ENCODE measurements around the gene CD81.

Gene CD81

GRCh38 chr11:2390091-2390724, 13.1 kb downstream of the CD81 start:
- no peak for DNase-seq (ENCODE audit: low spot score)

GRCh38 chr11:2390725-2391151, 13.6 kb downstream of the CD81 start:
- DNase-seq (ENCODE audit: low spot score): peak; percentile 93

- DNase-seq (ENCODE audit: low spot score): no peak
These were observed 14.3 kb downstream of the CD81 start for GRCh38 chr11:2391181-2391975.

- no peak for DNase-seq (ENCODE audit: low spot score)
These were observed 15.3 kb downstream of the CD81 start for GRCh38 chr11:2392241-2392959.

DNA sequence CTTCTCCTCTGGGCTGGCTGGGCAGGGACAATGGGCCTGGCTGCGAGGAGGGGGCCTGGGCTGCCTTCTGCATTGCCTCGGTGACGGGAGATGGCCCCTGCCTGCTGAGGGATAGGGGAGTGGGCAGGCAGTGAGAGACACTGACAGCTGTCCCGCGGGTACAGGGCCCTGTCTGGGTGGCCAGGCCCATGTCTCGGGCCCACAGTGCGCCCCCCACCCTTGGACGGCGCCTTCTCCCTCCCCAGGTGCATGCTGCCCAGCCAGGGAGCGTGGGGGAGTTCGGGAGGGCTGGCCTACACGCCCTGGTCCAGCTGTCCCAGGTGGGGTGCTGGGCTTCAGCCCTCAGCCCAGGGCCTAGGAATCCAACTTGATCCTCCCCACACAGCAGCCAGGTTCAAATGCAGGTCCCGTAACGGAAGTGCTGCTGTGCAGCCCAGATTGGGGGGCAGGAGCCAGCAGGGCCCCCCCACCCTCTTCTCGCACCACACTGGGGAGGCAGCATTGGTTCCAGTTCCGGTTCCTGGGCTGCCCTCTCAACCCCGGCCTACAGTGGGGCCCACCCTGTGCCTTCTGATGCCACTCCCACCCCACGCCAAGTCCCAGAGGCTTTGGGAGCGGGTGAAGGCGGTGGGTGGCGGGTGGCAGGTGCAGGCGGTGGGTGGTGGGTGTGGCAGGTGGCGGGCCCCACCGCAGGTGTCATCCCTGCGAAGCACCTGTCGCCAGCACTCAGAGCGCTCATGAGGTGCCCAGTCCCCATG, 16.2 kb downstream of the CD81 start:
- DNase-seq (ENCODE audit: low spot score): no peak

GRCh38 chr11:2393941-2394817, 17.1 kb downstream of the CD81 start:
- no peak for DNase-seq (ENCODE audit: low spot score)

GRCh38 chr11:2394818-2395105, 17.7 kb downstream of the CD81 start:
- DNase-seq (ENCODE audit: low spot score): no peak

GRCh38 chr11:2395211-2395730, 18.2 kb downstream of the CD81 start:
- DNase-seq (ENCODE audit: low spot score): no peak

DNA sequence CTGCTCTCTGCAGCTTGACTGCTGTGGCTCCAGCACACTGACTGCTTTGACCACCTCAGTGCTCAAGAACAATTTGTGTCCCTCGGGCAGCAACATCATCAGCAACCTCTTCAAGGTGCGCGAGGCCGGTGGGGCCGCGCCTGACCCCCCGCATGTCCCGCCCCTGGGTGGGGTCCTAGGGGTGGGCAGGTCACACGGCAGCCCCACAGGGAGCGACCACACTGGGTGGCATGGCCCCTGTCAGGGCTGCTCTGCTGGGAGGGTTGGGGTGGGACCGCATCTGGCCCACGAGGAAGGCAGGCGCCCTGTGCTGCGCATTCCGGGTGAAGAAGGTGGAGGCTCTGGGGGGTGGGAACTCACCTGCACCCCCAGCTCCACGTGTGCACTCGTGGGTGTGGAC, 18.7 kb downstream of the CD81 start:
- DNase-seq (ENCODE audit: low spot score): no peak

DNA sequence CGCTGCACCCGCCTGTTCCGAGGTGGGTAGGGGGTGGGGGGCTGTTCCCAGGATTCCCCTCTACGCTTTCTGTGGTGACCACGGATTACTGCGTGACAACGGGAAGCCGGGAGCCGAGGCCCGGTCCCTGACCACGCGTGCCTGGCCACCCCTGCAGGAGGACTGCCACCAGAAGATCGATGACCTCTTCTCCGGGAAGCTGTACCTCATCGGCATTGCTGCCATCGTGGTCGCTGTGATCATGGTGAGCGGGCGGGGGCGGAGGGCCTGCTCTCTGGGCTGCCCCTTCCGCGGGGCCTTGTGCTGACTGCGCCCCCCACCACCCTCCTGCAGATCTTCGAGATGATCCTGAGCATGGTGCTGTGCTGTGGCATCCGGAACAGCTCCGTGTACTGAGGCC, 19.4 kb downstream of the CD81 start:
- no peak for DNase-seq (ENCODE audit: low spot score)

GRCh38 chr11:2397005-2397404, 19.9 kb downstream of the CD81 start:
- DNase-seq (ENCODE audit: low spot score): no peak

DNA sequence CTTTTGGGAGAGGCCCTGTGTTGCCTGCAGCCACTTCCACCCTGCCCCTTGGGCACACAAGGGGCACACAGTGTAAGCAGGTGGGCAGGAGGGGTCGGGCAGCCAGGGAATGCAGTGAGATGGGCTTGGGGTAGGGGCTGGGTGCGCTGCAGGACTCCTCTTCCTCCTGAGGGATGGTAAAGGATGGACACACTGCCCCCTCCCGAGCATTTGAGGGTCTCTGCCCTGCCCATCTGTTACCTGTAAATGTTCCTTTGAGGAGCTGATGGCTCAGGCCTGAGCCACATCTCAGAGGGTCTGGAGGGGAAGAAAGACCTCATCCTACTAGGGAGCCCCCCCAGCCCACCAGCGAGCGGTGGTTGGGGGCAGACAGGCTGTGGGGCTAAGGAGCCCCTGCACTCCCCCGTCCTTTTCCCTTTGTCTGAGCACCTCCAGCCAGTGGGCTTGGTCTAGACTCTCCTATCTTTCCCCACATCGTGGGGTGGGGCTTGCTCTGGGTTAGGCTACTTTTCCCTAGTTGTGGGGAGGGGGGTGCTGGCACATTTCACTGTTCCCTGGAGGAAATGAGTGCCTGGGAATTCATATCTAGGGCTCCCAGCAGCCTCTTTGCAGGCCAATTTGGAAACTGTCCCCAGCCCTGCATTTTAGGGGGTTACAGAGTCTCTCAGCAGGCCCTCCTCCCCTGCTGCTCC, 21.7 kb downstream of the CD81 start:
- DNase-seq (ENCODE audit: low spot score): no peak

DNA sequence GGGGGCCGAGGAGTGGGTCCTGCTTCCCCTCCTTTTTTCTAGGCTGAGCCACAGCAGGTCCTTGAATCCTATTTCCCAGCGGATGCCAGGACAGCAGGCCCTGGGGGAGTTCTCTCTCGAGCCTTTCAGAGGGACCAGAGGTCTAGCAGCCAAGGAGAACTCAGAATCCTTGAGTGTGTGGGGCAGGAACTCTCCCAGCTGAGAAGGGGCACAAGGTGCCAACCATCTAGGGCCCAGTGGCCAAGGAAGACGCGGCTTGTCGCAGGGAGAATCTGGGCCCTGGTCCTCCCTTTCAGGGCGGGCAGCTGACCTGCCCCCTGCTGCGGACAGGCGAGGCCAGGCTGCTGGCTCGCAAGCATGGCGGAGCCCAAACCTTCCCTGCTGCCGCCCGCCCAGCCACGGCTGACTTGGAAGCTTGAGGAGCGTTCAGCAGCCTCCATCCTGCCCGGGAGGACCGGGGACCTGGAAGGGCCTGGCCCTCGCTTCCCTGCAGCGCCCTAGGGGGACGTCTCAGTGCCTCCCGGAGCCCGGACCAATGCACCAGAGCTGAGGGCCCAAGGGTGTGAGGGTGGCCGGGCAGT, 22.5 kb downstream of the CD81 start:
- DNase-seq (ENCODE audit: low spot score): no peak

GRCh38 chr11:2400069-2400761, 23.1 kb downstream of the CD81 start, which contains the start of gene TSSC4:
TSS of gene TSSC4 (plus strand) at chr11:2400750. CDS start at chr11:2402634, 1,884 bp downstream.
- peak; percentile 100 for DNase-seq (ENCODE audit: low spot score)

- no peak for DNase-seq (ENCODE audit: low spot score)
These were observed 23.8 kb downstream of the CD81 start for GRCh38 chr11:2400762-2401435.

DNA sequence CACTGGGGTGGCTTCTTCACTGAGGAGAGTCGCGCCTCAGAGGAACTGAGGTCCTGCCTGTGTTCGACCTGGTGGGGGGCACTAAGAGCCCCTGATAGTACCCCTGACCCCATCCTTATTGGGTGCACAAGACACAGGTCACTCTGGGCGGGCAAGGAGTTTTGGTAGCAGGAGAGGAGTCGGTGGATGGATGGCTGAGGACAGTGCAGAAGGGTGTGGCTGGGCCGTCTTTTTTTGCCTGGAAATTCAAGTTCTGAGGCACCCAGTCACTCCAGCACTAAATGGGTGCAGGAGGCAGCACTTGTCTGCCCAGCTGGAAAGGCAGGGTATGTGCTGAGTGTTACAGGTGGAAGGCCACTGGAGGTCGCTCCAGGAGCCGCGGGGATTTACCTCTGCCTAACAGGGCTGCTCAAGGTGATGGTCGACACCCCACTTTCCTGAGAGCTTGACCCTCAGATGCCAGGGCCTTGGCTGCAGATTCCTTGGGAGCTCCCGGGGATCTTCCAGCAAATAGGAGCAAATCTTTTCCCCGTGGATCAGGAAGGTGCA, 24.4 kb downstream of the CD81 start:
- DNase-seq (ENCODE audit: low spot score): no peak

DNA sequence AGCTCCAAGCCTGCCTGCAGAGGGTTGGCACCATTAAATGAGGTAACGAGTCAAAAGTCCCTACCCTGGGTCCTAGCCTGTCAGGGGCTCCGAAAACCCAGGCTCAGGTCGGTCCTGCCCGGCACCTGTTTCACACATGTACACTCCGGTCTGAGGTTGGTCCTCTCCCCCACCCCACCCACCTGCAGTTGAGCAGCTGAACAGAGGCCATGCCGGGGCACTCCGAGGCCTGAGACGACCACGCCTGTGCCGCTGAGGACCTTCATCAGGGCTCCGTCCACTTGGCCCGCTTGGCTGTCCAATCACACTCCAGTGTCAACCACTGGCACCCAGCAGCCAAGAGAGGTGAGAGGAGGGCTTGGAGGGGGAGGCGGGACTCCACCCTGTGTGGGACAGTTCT, 25.0 kb downstream of the CD81 start:
- no peak for DNase-seq (ENCODE audit: low spot score)

DNA sequence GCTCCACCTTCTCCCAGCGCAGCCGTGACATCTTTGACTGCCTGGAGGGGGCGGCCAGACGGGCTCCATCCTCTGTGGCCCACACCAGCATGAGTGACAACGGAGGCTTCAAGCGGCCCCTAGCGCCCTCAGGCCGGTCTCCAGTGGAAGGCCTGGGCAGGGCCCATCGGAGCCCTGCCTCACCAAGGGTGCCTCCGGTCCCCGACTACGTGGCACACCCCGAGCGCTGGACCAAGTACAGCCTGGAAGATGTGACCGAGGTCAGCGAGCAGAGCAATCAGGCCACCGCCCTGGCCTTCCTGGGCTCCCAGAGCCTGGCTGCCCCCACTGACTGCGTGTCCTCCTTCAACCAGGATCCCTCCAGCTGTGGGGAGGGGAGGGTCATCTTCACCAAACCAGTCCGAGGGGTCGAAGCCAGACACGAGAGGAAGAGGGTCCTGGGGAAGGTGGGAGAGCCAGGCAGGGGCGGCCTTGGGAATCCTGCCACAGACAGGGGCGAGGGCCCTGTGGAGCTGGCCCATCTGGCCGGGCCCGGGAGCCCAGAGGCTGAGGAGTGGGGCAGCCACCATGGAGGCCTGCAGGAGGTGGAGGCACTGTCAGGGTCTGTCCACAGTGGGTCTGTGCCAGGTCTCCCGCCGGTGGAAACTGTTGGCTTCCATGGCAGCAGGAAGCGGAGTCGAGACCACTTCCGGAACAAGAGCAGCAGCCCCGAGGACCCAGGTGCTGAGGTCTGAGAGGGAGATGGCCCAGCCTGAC, 26.0 kb downstream of the CD81 start:
- DNase-seq (ENCODE audit: low spot score): no peak
